ENCODE data around the gene ARMCX4. TPM values are rescaled to one million over a fixed set of nuclear protein-coding genes. Genes with fewer than 3 reads are reported as not detected.

ARMCX4 gene
- total and polyA plus RNA-seq, 5 donors from 2014 or later, result 0.20 to 8.6 (median 1.7) TPM; not detected in 2

DNA sequence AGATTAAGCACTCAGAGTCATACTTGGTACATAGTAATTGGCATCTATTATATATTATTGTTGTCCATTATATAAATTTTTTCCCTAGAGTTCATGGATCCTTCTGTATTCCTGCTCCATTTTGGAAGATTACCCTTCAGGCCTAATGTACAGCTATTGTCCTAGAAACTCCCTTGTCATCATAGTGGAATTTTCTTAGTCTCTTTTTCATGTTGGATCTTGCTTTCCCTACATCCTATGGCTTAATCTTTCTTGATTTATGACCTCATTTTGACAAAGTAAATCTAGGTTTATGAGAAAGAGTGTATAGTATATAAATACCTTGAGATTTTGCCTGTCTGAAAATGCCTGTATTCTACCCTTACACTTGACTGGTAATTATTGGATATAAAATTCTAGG, 22.1 kb downstream of the ARMCX4 start:
- no peaks in the 10 kb centered on the region for H3K9me3 Mint-ChIP-seq
- ATAC-seq (ENCODE audit: low read depth in 2 of 2), result no peak
- no peaks in the 10 kb centered on the region for H3K27me3 ChIP-seq (ENCODE audit: control insufficient read depth, insufficient read depth, low read length)
- no peaks in the 10 kb centered on the region for H3K36me3 Mint-ChIP-seq
- no peaks in the 10 kb centered on the region for H3K27me3 Mint-ChIP-seq
- no peaks in the 10 kb centered on the region for H3K36me3 ChIP-seq (ENCODE audit: control insufficient read depth, insufficient read depth, low read length)
- H3K4me1 ChIP-seq (ENCODE audit: control insufficient read depth, insufficient read depth, low read length, poor library complexity, severe bottlenecking), result no peaks in the 10 kb centered on the region
- DNase-seq, result no peak
- H3K27ac ChIP-seq (ENCODE audit: insufficient read depth, low read length, poor library complexity, severe bottlenecking), result no peak overlapping the region
- H3K4me1 Mint-ChIP-seq, result no peaks in the 10 kb centered on the region
- H3K27ac Mint-ChIP-seq, result no peak overlapping the region
- H3K4me3 ChIP-seq (ENCODE audit: low read depth, low read length), result no peak overlapping the region
- no peak overlapping the region for H3K4me3 Mint-ChIP-seq
- no peaks in the 10 kb centered on the region for H3K9me3 ChIP-seq (ENCODE audit: control insufficient read depth in 2 of 2, low read length in 2 of 2)

DNA sequence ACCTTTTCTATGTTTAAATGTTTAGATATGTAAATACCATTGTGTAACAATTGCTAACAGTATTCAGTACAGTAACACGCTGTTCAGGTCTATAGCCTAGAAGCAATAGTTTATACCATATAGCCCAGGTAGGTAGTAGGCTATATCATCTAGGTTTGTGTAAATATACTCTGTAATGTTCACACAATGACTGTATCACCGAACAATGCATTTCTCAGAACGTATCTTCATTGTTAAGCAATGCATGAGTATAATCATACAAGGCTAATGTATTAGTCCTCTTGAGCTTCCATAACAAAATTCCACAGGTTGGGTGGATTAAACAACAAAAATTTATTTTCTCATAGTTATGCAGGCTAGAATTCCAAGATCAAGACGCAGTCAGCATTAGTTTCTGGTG, 22.7 kb downstream of the ARMCX4 start:
- Histone ChIP-seq H3K27ac (ENCODE audit: insufficient read depth, low read length, poor library complexity, severe bottlenecking) (no peak overlapping the region), H3K4me3 (ENCODE audit: low read depth, low read length) (no peak overlapping the region), H3K9me3 (ENCODE audit: control insufficient read depth in 2 of 2, low read length in 2 of 2) (no peaks in the 10 kb centered on the region), H3K36me3 (ENCODE audit: control insufficient read depth, insufficient read depth, low read length) (no peaks in the 10 kb centered on the region), H3K27me3 (ENCODE audit: control insufficient read depth, insufficient read depth, low read length) (no peaks in the 10 kb centered on the region), H3K4me1 (ENCODE audit: control insufficient read depth, insufficient read depth, low read length, poor library complexity, severe bottlenecking) (no peaks in the 10 kb centered on the region)
- Mint-ChIP-seq H3K4me1 (no peaks in the 10 kb centered on the region), H3K36me3 (no peaks in the 10 kb centered on the region), H3K4me3 (peak overlapping the region in 1 of 4 donors; percentile 85), H3K9me3 (no peaks in the 10 kb centered on the region), H3K27ac (no peak overlapping the region), H3K27me3 (no peaks in the 10 kb centered on the region)
- ATAC-seq (ENCODE audit: low read depth in 2 of 2) (no peak), DNase-seq (no peak)

GRCh38 chrX:101530944-101531343, 45.7 kb downstream of the ARMCX4 start:
- no peak for ATAC-seq (ENCODE audit: low read depth in 2 of 2)
- no peak for DNase-seq
- Mint-ChIP-seq H3K36me3 (no peaks in the 10 kb centered on the region), H3K9me3 (peaks cover 0 to 12% (median 0%) of the 10 kb centered on the region in 7 donors), H3K27ac (no peak overlapping the region), H3K27me3 (no peaks in the 10 kb centered on the region), H3K4me3 (no peak overlapping the region), H3K4me1 (no peaks in the 10 kb centered on the region)
- no peaks in the 10 kb centered on the region for H3K36me3 ChIP-seq (ENCODE audit: control insufficient read depth, insufficient read depth, low read length)
- no peaks in the 10 kb centered on the region for H3K4me1 ChIP-seq (ENCODE audit: control insufficient read depth, insufficient read depth, low read length, poor library complexity, severe bottlenecking)
- H3K27ac ChIP-seq (ENCODE audit: insufficient read depth, low read length, poor library complexity, severe bottlenecking), result no peak overlapping the region
- no peak overlapping the region for H3K4me3 ChIP-seq (ENCODE audit: low read depth, low read length)
- no peaks in the 10 kb centered on the region for H3K9me3 ChIP-seq (ENCODE audit: control insufficient read depth in 2 of 2, low read length in 2 of 2)
- no peaks in the 10 kb centered on the region for H3K27me3 ChIP-seq (ENCODE audit: control insufficient read depth, insufficient read depth, low read length)

Other genes starting within 250 kb of the ARMCX4 start
- gene TAF7L, start 194.1 kb upstream of the ARMCX4 start, total RNA-seq, result not detected
- gene TAF7L, start 194.1 kb upstream of the ARMCX4 start, polyA plus RNA-seq, result not detected
- gene TIMM8A, start 136.7 kb upstream of the ARMCX4 start, total RNA-seq, result 5.8 TPM
- 10 to 100 TPM in 1 of 4 donors, 1 to 10 TPM in 3; 5.9 to 11.3 (median 8.9) TPM for gene TIMM8A, start 136.7 kb upstream of the ARMCX4 start, polyA plus RNA-seq
- gene BTK, start 99.3 kb upstream of the ARMCX4 start, total RNA-seq, result 2.7 TPM
- under 1 TPM in 3 of 4 donors, not detected in 1; 0.10 to 0.24 (median 0.11) TPM for gene BTK, start 99.3 kb upstream of the ARMCX4 start, polyA plus RNA-seq
- 174 TPM for gene RPL36A, start 94.4 kb upstream of the ARMCX4 start, total RNA-seq
- gene RPL36A, start 94.4 kb upstream of the ARMCX4 start, polyA plus RNA-seq, result 1,000 to 10,000 TPM; 1,463 to 2,189 (median 1,912) TPM
- gene GLA, start 77.5 kb upstream of the ARMCX4 start, total RNA-seq, result 32.7 TPM
- gene GLA, start 77.5 kb upstream of the ARMCX4 start, polyA plus RNA-seq, result 10 to 100 TPM; 10.7 to 15.6 (median 12.6) TPM
- 44.1 TPM for gene HNRNPH2, start 77.2 kb upstream of the ARMCX4 start, total RNA-seq
- 10 to 100 TPM; 86.4 to 98.6 (median 91.5) TPM for gene HNRNPH2, start 77.2 kb upstream of the ARMCX4 start, polyA plus RNA-seq
- 0.64 TPM for gene ARMCX1, start 65.1 kb downstream of the ARMCX4 start, total RNA-seq
- under 1 TPM in 3 of 4 donors, not detected in 1; 0.14 to 0.61 (median 0.18) TPM for gene ARMCX1, start 65.1 kb downstream of the ARMCX4 start, polyA plus RNA-seq
- gene ARMCX6, start 132.5 kb downstream of the ARMCX4 start, total RNA-seq, result 33.6 TPM
- gene ARMCX6, start 132.5 kb downstream of the ARMCX4 start, polyA plus RNA-seq, result 10 to 100 TPM; 38.6 to 42.4 (median 40.6) TPM
- gene ARMCX3, start 137.7 kb downstream of the ARMCX4 start, total RNA-seq, result 52.9 TPM
- gene ARMCX3, start 137.7 kb downstream of the ARMCX4 start, polyA plus RNA-seq, result 10 to 100 TPM; 16.2 to 27.1 (median 19.5) TPM
- gene ARMCX2, start 174.4 kb downstream of the ARMCX4 start, total RNA-seq, result 1.4 TPM
- gene ARMCX2, start 174.4 kb downstream of the ARMCX4 start, polyA plus RNA-seq, result 1 to 10 TPM in 2 of 4 donors, under 1 TPM in 2; 0.10 to 1.9 (median 1.4) TPM

Data from CD4-positive, CD25-positive, alpha-beta regulatory T cell (primary cell).